Measurements from ENCODE around the gene SIMC1. TPM values are rescaled to one million over a fixed set of nuclear protein-coding genes. Genes with fewer than 3 reads are reported as not detected.
"Not testable (repeated sequence)": the region's sequence is repeated elsewhere in the genome, so short reads cannot be mapped to it uniquely, and the experiment has no call there.

SIMC1 gene
- total and polyA plus RNA-seq, 2 of the 4 experiments (the other 2 are of a cell fraction) = 8.2 to 11.7 TPM

- ATAC-seq (ENCODE audit: low read depth) = peak; percentile 73
- H3K18ac ChIP-seq (ENCODE audit: low read depth, low read length); CTCF ChIA-PET: not testable (repeated sequence)
Measured at GRCh38 chr5:176198991-176199733, 39.1 kb upstream of the SIMC1 start.

GRCh38 chr5:176199803-176200399 is 38.3 kb upstream of the SIMC1 start:
- H4K5ac ChIP-seq (ENCODE audit: low read depth, low read length); H3K9me3 ChIP-seq (ENCODE audit: control insufficient read depth, insufficient read depth, low read length); H3K36me3 ChIP-seq (ENCODE audit: control insufficient read depth, insufficient read depth, low read length); dilution Hi-C loops (cut with HindIII; ENCODE audit: low sequenced_read_pairs, unreplicated experiment); H3K4me1 ChIP-seq (ENCODE audit: control insufficient read depth, insufficient read depth, low read length); H2AFZ ChIP-seq (replicated peaks; ENCODE audit: low read length, poor library complexity); H3K14ac ChIP-seq (replicated peaks; ENCODE audit: low read depth, low read length); H3K27ac ChIP-seq (ENCODE audit: insufficient read depth, low read length); H3K4me3 ChIP-seq (ENCODE audit: insufficient read depth, low read depth, low read length); H3K79me1 ChIP-seq (ENCODE audit: low read depth in 1 of 2, low read length in 2 of 2); in situ Hi-C loops (cut with MboI; ENCODE audit: low sequenced_read_pairs); H3K9me1 ChIP-seq (ENCODE audit: insufficient read depth, low read length); H4K91ac ChIP-seq (ENCODE audit: insufficient read depth, low read depth, low read length); CTCF ChIA-PET; H3K4me2 ChIP-seq (ENCODE audit: low read depth, low read length); POLR2A ChIA-PET (ENCODE audit: unreplicated experiment); H2BK15ac ChIP-seq (ENCODE audit: low read depth, low read length); H3K18ac ChIP-seq (ENCODE audit: low read depth, low read length); H2BK5ac ChIP-seq (ENCODE audit: low read depth, low read length, poor library complexity, severe bottlenecking); H3K27me3 ChIP-seq (ENCODE audit: control insufficient read depth, insufficient read depth, low read length); intact Hi-C loops (cut with micrococcal nuclease); DNase-seq; H3K4ac ChIP-seq (ENCODE audit: low read depth, low read length); H3K56ac ChIP-seq (ENCODE audit: extremely low read depth, insufficient read depth, low read length); H2BK20ac ChIP-seq (ENCODE audit: low read depth, low read length); H4K8ac ChIP-seq (ENCODE audit: low read depth in 2 of 2, low read length in 2 of 2); H3K9ac ChIP-seq (ENCODE audit: low read depth, low read length); H4K20me1 ChIP-seq (ENCODE audit: insufficient read depth, low read length); ATAC-seq (ENCODE audit: low read depth); H3K23ac ChIP-seq (ENCODE audit: low read depth, low read length); BruUV-seq (replicated peaks); H2AK5ac ChIP-seq (ENCODE audit: low read depth, low read length); H2AK9ac ChIP-seq (replicated peaks; ENCODE audit: low read depth, low read length, poor library complexity); H2BK120ac ChIP-seq (ENCODE audit: low read depth, low read length): not testable (repeated sequence)
- WGBS, 2 experiments (ENCODE audit: extremely low coverage in 2 of 2, insufficient read length in 1 of 2) = no CpG with 5 or more reads among the region's 9 CpGs

More at GRCh38 chr5:176198991-176199733, 39.1 kb upstream of the SIMC1 start:
- H2AK5ac ChIP-seq (ENCODE audit: low read depth, low read length); H4K5ac ChIP-seq (ENCODE audit: low read depth, low read length); H3K79me1 ChIP-seq (ENCODE audit: low read depth in 1 of 2, low read length in 2 of 2); H3K9ac ChIP-seq (ENCODE audit: low read depth, low read length); H4K20me1 ChIP-seq (ENCODE audit: insufficient read depth, low read length); H3K56ac ChIP-seq (ENCODE audit: extremely low read depth, insufficient read depth, low read length); H3K27me3 ChIP-seq (ENCODE audit: control insufficient read depth, insufficient read depth, low read length); H3K27ac ChIP-seq (ENCODE audit: insufficient read depth, low read length); H4K91ac ChIP-seq (ENCODE audit: insufficient read depth, low read depth, low read length); H3K4me1 ChIP-seq (ENCODE audit: control insufficient read depth, insufficient read depth, low read length); H3K36me3 ChIP-seq (ENCODE audit: control insufficient read depth, insufficient read depth, low read length); dilution Hi-C loops (cut with HindIII; ENCODE audit: low sequenced_read_pairs, unreplicated experiment); BruUV-seq (replicated peaks); H4K8ac ChIP-seq (ENCODE audit: low read depth in 2 of 2, low read length in 2 of 2); H3K14ac ChIP-seq (replicated peaks; ENCODE audit: low read depth, low read length); H2BK20ac ChIP-seq (ENCODE audit: low read depth, low read length); in situ Hi-C loops (cut with MboI; ENCODE audit: low sequenced_read_pairs); H2BK5ac ChIP-seq (ENCODE audit: low read depth, low read length, poor library complexity, severe bottlenecking); DNase-seq; H3K4ac ChIP-seq (ENCODE audit: low read depth, low read length); H3K23ac ChIP-seq (ENCODE audit: low read depth, low read length); intact Hi-C loops (cut with micrococcal nuclease); H2BK15ac ChIP-seq (ENCODE audit: low read depth, low read length); H3K9me3 ChIP-seq (ENCODE audit: control insufficient read depth, insufficient read depth, low read length); H2AK9ac ChIP-seq (replicated peaks; ENCODE audit: low read depth, low read length, poor library complexity); H2BK120ac ChIP-seq (ENCODE audit: low read depth, low read length); H3K9me1 ChIP-seq (ENCODE audit: insufficient read depth, low read length); POLR2A ChIA-PET (ENCODE audit: unreplicated experiment): not testable (repeated sequence)
- Histone ChIP-seq H3K4me3 (ENCODE audit: insufficient read depth, low read depth, low read length) (peak overlapping the region; percentile 21; the same call in 1 of the 2 replicates), H3K4me2 (ENCODE audit: low read depth, low read length) (peak overlapping the region; percentile 58), H2AFZ (replicated peaks; ENCODE audit: low read length, poor library complexity) (peak overlapping the region; percentile 63)
- 0% methylated on average over 3 of the region's 72 CpGs; no CpG with 5 or more reads in 1 of the 2 experiments for WGBS, 2 experiments (ENCODE audit: extremely low coverage in 2 of 2, insufficient read length in 1 of 2)

Measured in IMR-90 (cell line).